Hematopoietic multipotent progenitor cell treated with erythropoietin and hydrocortisone succinate and interleukin-3 and kit ligand, for 17 days (in vitro differentiated cells): ENCODE results near the gene APH1B.
A peak's percentile ranks its signal among the peaks of the same experiment; 100 is the strongest.

Experiments
- DNase-seq: peaks from one replicate; pipeline ENCODE4 v3.0.0-alpha.2; 2015; ENCODE audit warnings: low spot score

The APH1B gene

GRCh38 chr15:63252292-63252691 lies 25.1 kb upstream of the APH1B start:
- peak; percentile 35 for DNase-seq

- DNase-seq: no peak
Measured at GRCh38 chr15:63254991-63255390, 22.4 kb upstream of the APH1B start.

- no peak for DNase-seq
Measured at GRCh38 chr15:63255489-63255990, 21.9 kb upstream of the APH1B start.

GRCh38 chr15:63256433-63257274 lies 20.8 kb upstream of the APH1B start:
- no peak for DNase-seq

GRCh38 chr15:63258658-63259057 lies 18.7 kb upstream of the APH1B start:
- DNase-seq: no peak

- no peak for DNase-seq
Measured at GRCh38 chr15:63260791-63261190, 16.6 kb upstream of the APH1B start.

- DNase-seq: no peak
Measured at GRCh38 chr15:63261311-63261710, 16.1 kb upstream of the APH1B start.

- no peak for DNase-seq
Measured at GRCh38 chr15:63263519-63263918, 13.9 kb upstream of the APH1B start.

- DNase-seq: no peak
Measured at GRCh38 chr15:63264688-63265293, 12.6 kb upstream of the APH1B start.

GRCh38 chr15:63274427-63274826 lies 3.0 kb upstream of the APH1B start:
- DNase-seq: no peak

GRCh38 chr15:63276342-63277037 lies 915 bp upstream of the APH1B start:
- DNase-seq: no peak

GRCh38 chr15:63277893-63278456 lies 570 bp downstream of the APH1B start:
- DNase-seq: no peak

GRCh38 chr15:63283126-63283525 lies 5.7 kb downstream of the APH1B start:
- DNase-seq: no peak

- DNase-seq: no peak
Measured at GRCh38 chr15:63284335-63284734, 6.9 kb downstream of the APH1B start.

- DNase-seq: no peak
Measured at GRCh38 chr15:63287109-63287508, 9.7 kb downstream of the APH1B start.

- no peak for DNase-seq
Measured at GRCh38 chr15:63288342-63288741, 10.9 kb downstream of the APH1B start.

GRCh38 chr15:63288778-63289378 lies 11.5 kb downstream of the APH1B start:
- peak; percentile 54 for DNase-seq

GRCh38 chr15:63291507-63291906 lies 14.1 kb downstream of the APH1B start:
- DNase-seq: no peak

- no peak for DNase-seq
Measured at GRCh38 chr15:63292241-63292640, 14.8 kb downstream of the APH1B start.

GRCh38 chr15:63292771-63293170 lies 15.4 kb downstream of the APH1B start:
- no peak for DNase-seq

GRCh38 chr15:63294359-63294758 lies 17.0 kb downstream of the APH1B start:
- DNase-seq: no peak

GRCh38 chr15:63295341-63295740 lies 17.9 kb downstream of the APH1B start:
- DNase-seq: no peak
